MCF 10A (cell line): ENCODE data around the gene RPTOR. TPM values are rescaled to one million over a fixed set of nuclear protein-coding genes. Genes with fewer than 3 reads are reported as not detected.

Experiments used
- BruUV-seq: library from RNA; stranded (reverse); fragments of 400-500 nt; replicated peaks from 2 replicates; lab custom pipeline; 2021; lab: Mats Ljungman, UMichigan
- CTCF ChIA-PET: fragments of 300-600 bp; sonication (Branson Sonifier 250); formaldehyde crosslinking; extraction: SDS; loops from one replicate; lab custom pipeline; 2021; ENCODE audit warnings: antibody characterized with exemption, inconsistent platforms; lab: Yijun Ruan, JAX
- POLR2A ChIA-PET: fragments of 300-600, 350-650 bp; sonication (Branson Sonifier 250); formaldehyde crosslinking; extraction: SDS; loops from one replicate; lab custom pipeline; 2020; ENCODE audit warnings: antibody characterized with exemption, inconsistent platforms; lab: Yijun Ruan, JAX
- DNase-seq: peaks from one replicate; pipeline ENCODE4 v3.0.0-alpha.2; 2018; ENCODE audit not compliant: unreplicated experiment
- H3K27ac Mint-ChIP-seq: one replicate; pipeline ENCODE4 v1.8.0; 2022; ENCODE audit warnings: mild to moderate bottlenecking, low read depth, mixed read lengths; ENCODE audit not compliant: unreplicated experiment
- H3K27me3 Mint-ChIP-seq: one replicate; pipeline ENCODE4 v1.8.0; 2022; ENCODE audit warnings: mixed read lengths; ENCODE audit not compliant: insufficient read depth, unreplicated experiment
- H3K36me3 Mint-ChIP-seq: one replicate; pipeline ENCODE4 v1.8.0; 2022; ENCODE audit warnings: mild to moderate bottlenecking, moderate library complexity, mixed read lengths; ENCODE audit not compliant: insufficient read depth, unreplicated experiment
- H3K4me1 Mint-ChIP-seq: one replicate; pipeline ENCODE4 v1.8.0; 2022; ENCODE audit warnings: mixed read lengths; ENCODE audit not compliant: insufficient read depth, unreplicated experiment
- H3K4me3 Mint-ChIP-seq: one replicate; pipeline ENCODE4 v1.8.0; 2022; ENCODE audit warnings: mild to moderate bottlenecking, moderate library complexity, mixed read lengths; ENCODE audit not compliant: unreplicated experiment
- H3K9me3 Mint-ChIP-seq: one replicate; pipeline ENCODE4 v1.8.0; 2022; ENCODE audit warnings: mixed read lengths; ENCODE audit not compliant: unreplicated experiment
- CTCF ChIP-seq: fragments of 200-600 bp; IDR thresholded peaks from one replicate; pipeline ENCODE4 v1.8.0; 2022; ENCODE audit warnings: antibody characterized with exemption, mild to moderate bottlenecking; ENCODE audit not compliant: unreplicated experiment
- intact Hi-C: fragments of 100-400 bp; cut with micrococcal nuclease; formaldehyde crosslinking; loops from 2 replicates; pipeline ENCODE4 v1.14.1; 2022
- total RNA-seq: library from RNA; stranded (reverse); gene quantifications from 2 replicates; pipeline ENCODE4 v1.2.3, GENCODE V29; 2022

The RPTOR gene
- total RNA-seq, 1 experiment from 2014 or later, result 41.3 TPM

GRCh38 chr17:80976701-80977100 lies 432.1 kb downstream of the RPTOR start:
- intact Hi-C loops, result no loop called here
- H3K4me3 Mint-ChIP-seq, result no peak overlapping the region
- no peak for TF ChIP-seq CTCF
- BruUV-seq, result no TSS peak
- no peak for DNase-seq
- peaks cover 16% of the 10 kb centered on the region for H3K27me3 Mint-ChIP-seq
- POLR2A ChIA-PET, result no interaction called here
- no peaks in the 10 kb centered on the region for H3K9me3 Mint-ChIP-seq
- H3K4me1 Mint-ChIP-seq, result peaks cover 11% of the 10 kb centered on the region
- H3K36me3 Mint-ChIP-seq, result peaks cover 5% of the 10 kb centered on the region
- H3K27ac Mint-ChIP-seq, result no peak overlapping the region
- CTCF ChIA-PET, result no interaction called here

DNA sequence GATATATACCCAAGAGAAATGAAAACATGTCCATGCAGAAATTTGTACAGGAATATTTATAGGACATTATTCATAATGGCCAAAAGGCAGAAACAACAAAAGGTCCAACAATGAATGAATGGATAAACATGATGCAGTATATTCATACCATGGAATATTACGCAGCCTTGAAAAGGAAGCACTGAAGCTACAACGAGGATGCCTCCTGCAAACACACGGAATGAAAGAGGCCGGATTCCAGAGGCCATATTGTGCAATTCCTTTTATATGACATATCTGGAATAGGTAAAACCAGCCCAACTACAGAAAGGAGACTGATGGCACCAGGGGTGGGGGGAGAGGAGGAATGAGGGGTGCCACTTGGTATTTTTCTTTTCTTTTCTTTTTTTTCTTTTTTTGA lies 432.5 kb downstream of the RPTOR start:
- POLR2A ChIA-PET, result interaction anchor here (0.6 to 0.7 kb wide), 2 partner anchors 549 to 552 kb away, joined by 3 read pairs; no protein-coding TSS in a partner anchor
- TF ChIP-seq CTCF, result no peak
- intact Hi-C loops, result no loop called here
- Mint-ChIP-seq H3K27me3 (peaks cover 16% of the 10 kb centered on the region), H3K36me3 (peaks cover under 1% of the 10 kb centered on the region), H3K27ac (no peak overlapping the region), H3K9me3 (no peaks in the 10 kb centered on the region), H3K4me1 (peaks cover 11% of the 10 kb centered on the region), H3K4me3 (no peak overlapping the region)
- DNase-seq, result no peak
- CTCF ChIA-PET, result interaction anchor here (0.6 kb wide), 1 partner anchor 591 kb away, joined by 3 read pairs; no protein-coding TSS in a partner anchor
- no TSS peak for BruUV-seq

DNA sequence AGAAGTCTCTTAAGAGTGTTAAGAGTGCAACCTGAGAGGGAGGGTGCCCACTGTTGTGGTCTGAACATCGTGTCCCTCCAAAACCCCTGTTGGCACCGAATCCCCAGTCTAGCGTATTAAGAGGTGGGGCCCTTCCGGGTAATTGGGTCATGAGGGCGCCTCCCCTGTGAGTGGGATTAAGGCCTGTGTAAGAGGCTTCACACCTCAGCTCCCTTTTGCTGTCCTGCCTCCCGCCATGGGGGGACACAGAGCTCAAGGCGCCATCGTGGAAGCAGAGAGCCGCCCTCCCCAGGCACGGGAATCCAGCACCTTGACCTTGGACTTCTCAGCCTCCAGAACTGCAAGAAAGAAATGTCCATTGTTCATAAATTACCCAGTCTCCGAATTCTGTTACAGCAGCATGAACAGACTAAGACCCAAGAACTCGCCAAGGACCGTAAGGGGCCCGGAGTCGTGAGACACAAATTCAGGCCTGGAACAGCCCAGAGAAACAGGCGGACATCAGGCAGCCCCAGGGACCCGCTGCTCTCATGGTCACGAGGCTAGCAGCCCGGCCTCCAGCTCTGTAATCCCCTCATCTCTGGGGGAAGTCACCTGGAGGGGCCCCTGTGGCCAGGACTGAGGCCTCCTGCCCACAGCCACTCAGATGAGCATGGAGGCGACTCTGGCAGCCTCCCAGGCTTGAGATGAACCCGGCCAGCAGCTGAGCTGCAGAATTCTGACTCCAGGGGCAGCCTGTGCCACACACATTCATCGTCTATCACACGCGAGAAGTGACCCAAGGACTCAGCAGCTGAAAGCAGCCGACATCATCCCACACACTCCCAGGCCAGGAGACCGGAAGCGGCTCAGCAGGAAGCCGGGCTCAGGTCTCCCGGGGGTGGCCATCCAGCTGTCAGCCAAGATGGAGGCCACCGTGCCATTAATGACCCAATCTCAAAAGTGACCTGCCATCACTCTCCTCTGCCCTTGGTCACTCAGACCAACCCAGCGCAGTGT lies 434.2 kb downstream of the RPTOR start:
- POLR2A ChIA-PET, result no interaction called here
- CTCF ChIA-PET, result interaction anchor here (0.5 to 0.7 kb wide), 4 partner anchors 117 to 552 kb away, joined by 3 to 4 read pairs (median 3); no protein-coding TSS in a partner anchor
- intact Hi-C loops, result no loop called here

More for the DNA sequence above, 434.2 kb downstream of the RPTOR start:
- H3K9me3 Mint-ChIP-seq, result no peaks in the 10 kb centered on the region
- no peaks in the 10 kb centered on the region for H3K36me3 Mint-ChIP-seq
- TF ChIP-seq CTCF, result no peak
- peaks cover 16% of the 10 kb centered on the region for H3K27me3 Mint-ChIP-seq
- H3K4me3 Mint-ChIP-seq, result no peak overlapping the region
- BruUV-seq, result no TSS peak
- DNase-seq, result no peak
- peaks cover 11% of the 10 kb centered on the region for H3K4me1 Mint-ChIP-seq
- H3K27ac Mint-ChIP-seq, result no peak overlapping the region
